Activated T-helper 2 cell treated with anti-CD3 and anti-CD28 coated beads, Interferon-gamma antibody, Interleukin-2, Interleukin-4, amounts not matched to agents 10 μg/mL and 5 μg/mL and 100 μg/mL, durations not matched to agents 14 hours and 24 hours and 36 hours (primary cell): ENCODE results near the gene PDYN. TPM values are rescaled to one million over a fixed set of nuclear protein-coding genes. Genes with fewer than 3 reads are reported as not detected.

Experiments used
- DNase-seq: peaks from one replicate; pipeline ENCODE4 v3.0.0; 2021; ENCODE audit warnings: low spot score
- H3K27ac Mint-ChIP-seq: one replicate; pipeline ENCODE4 v1.8.0; 2021; ENCODE audit warnings: mixed read lengths
- H3K27me3 Mint-ChIP-seq: one replicate; pipeline ENCODE4 v1.8.0; 2021; ENCODE audit warnings: low read depth, mixed read lengths
- H3K36me3 Mint-ChIP-seq: one replicate; pipeline ENCODE4 v1.8.0; 2021; ENCODE audit warnings: low read depth, mixed read lengths
- H3K4me1 Mint-ChIP-seq: one replicate; pipeline ENCODE4 v1.8.0; 2021; ENCODE audit warnings: low read depth, mixed read lengths
- H3K4me3 Mint-ChIP-seq: one replicate; pipeline ENCODE4 v1.8.0; 2021; ENCODE audit warnings: low read depth, mild to moderate bottlenecking, moderate library complexity, mixed read lengths
- H3K9me3 Mint-ChIP-seq: one replicate; pipeline ENCODE4 v1.8.0; 2021; ENCODE audit warnings: mixed read lengths
- intact Hi-C: fragments of 100-400 bp; cut with micrococcal nuclease; formaldehyde crosslinking; loops from one replicate; pipeline ENCODE4 v1.15.1; 2023
- total RNA-seq: library from RNA; stranded (reverse); gene quantifications from 2 replicates; pipeline ENCODE4 v1.2.3, GENCODE V29; 2022

PDYN gene
- total RNA-seq, 1 donor from 2014 or later, result not detected

DNA sequence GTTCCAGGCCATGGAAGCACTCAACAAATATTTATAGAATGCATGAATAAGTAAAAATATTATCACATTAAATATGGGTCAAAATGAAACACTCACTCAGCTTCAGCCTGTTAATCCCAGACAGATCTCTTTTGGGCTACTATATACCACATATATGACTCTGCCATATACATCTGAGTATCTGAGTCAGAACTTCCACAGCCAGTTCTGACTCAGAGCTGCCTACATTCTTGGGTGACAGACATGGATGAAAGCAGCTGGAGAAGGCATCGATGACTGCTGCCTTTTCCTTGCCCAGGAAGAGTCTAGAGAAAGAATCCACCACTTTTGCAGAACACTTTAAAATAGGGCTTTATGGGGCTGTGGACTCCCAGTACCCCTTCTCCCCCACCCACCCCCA, 11.5 kb upstream of the PDYN start:
- intact Hi-C loops, result no loop called here
- H3K36me3 Mint-ChIP-seq, result no peaks in the 10 kb centered on the region
- H3K9me3 Mint-ChIP-seq, result no peaks in the 10 kb centered on the region
- H3K4me1 Mint-ChIP-seq, result no peaks in the 10 kb centered on the region
- no peak overlapping the region for H3K4me3 Mint-ChIP-seq
- peaks cover 2% of the 10 kb centered on the region for H3K27me3 Mint-ChIP-seq
- no peak for DNase-seq
- no peak overlapping the region for H3K27ac Mint-ChIP-seq

DNA sequence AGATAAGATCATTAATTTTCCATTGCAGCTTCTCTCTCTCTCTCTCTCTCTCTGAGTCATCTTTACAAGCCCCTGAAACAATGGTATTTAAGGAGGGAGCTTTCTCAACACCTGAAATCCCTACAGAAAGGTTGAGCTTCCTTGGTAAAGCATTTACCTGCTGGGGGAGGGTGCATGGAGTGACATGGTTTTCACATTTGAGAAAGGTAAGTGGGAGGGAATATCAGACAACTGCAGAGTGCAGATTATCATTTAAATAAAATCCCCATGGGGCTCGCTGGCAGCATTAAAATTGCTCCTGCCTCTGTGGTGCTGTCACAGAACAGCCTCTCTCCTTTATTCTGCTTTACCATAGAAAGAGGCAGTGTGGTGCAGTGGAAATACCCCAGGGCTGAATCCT, 10.3 kb upstream of the PDYN start:
- H3K36me3 Mint-ChIP-seq, result no peaks in the 10 kb centered on the region
- H3K4me1 Mint-ChIP-seq, result no peaks in the 10 kb centered on the region
- intact Hi-C loops, result no loop called here
- no peak overlapping the region for H3K27ac Mint-ChIP-seq
- H3K27me3 Mint-ChIP-seq, result no peaks in the 10 kb centered on the region
- no peak for DNase-seq
- no peaks in the 10 kb centered on the region for H3K9me3 Mint-ChIP-seq
- no peak overlapping the region for H3K4me3 Mint-ChIP-seq

DNA sequence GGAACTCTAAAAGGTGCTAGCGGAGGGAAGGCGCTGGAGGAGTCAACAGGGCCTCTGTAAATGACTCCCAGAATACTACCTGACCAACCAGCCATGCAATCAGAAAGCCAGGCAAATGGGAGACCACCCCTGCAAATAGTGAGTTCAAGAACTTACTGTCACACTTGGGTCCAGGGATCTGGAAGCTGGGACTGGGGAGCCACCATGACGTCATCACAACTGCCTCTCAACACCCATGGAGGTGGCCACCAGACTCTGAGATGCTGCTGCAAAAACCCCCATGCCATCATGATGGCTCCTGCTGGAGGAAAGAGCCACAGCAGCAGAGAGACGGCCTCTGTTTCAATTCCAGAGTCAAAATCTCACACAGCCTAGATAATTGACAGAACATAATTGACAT, 8.5 kb upstream of the PDYN start:
- no peaks in the 10 kb centered on the region for H3K36me3 Mint-ChIP-seq
- no peak overlapping the region for H3K4me3 Mint-ChIP-seq
- no peak for DNase-seq
- intact Hi-C loops, result no loop called here
- no peaks in the 10 kb centered on the region for H3K27me3 Mint-ChIP-seq
- no peak overlapping the region for H3K27ac Mint-ChIP-seq
- no peaks in the 10 kb centered on the region for H3K9me3 Mint-ChIP-seq
- H3K4me1 Mint-ChIP-seq, result no peaks in the 10 kb centered on the region

DNA sequence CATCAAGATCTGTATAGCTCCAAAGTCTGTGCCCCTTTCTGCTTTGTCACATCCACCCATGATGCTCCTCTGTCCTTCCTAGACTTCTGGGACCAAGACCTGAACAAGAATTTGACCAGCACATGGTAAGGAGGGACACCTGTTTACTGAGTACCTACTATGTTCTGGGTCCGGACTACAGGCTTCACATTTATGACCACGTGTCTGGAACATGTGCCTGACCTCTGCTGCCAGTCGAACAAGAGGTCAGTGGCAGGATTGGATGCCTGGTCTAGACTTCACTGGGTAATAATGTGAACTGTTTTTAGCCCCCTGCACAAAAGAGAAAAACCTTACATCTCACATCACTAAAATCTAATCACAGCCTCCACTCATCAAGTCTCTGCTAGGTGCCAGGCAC, 7.3 kb upstream of the PDYN start:
- intact Hi-C loops, result no loop called here

DNA sequence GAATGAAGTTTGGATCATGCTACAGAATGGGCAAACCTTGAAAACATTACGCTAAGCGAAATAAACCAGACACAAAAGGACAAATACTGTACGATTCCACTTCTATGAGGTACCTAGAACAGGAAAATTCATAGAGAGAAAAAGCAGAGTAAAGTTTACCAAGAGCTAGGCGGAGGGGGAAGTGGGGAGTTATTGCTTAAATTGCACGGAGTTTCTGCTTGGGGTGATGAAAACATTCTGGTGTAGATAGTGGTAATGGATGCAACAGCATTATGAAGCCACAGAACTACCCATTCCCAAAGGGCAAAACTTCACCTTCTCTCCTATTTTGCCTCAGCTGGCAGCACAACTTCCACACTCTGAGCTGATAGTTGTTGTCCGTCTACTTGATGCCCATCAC, 6.4 kb upstream of the PDYN start:
- Mint-ChIP-seq H3K36me3 (no peaks in the 10 kb centered on the region), H3K4me1 (no peaks in the 10 kb centered on the region), H3K27me3 (no peaks in the 10 kb centered on the region), H3K27ac (no peak overlapping the region), H3K4me3 (no peak overlapping the region), H3K9me3 (no peaks in the 10 kb centered on the region)
- DNase-seq, result no peak
- intact Hi-C loops, result no loop called here

More for the DNA sequence above, 7.3 kb upstream of the PDYN start:
- Mint-ChIP-seq H3K27ac (no peak overlapping the region), H3K4me1 (no peaks in the 10 kb centered on the region), H3K36me3 (no peaks in the 10 kb centered on the region), H3K9me3 (no peaks in the 10 kb centered on the region), H3K4me3 (no peak overlapping the region), H3K27me3 (no peaks in the 10 kb centered on the region)
- DNase-seq, result no peak

DNA sequence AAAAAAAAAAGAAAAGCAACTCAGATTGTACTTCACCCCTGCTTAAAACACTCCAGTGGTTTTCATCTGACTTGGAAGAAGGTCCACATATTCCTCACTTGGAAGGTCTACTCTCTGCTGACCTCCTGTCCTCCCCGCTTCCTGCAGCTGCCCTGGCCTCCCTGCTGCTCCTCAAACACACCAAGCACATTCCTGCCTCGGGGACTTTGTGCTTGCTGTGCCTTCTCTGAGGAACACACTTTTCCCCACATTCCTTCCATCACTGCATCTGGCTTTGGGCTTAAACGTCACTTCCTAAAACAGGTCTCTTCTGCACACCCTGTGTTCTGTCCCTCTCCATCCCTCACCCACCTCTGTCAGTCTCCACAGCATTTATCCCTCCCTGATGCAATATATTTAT, 4.9 kb upstream of the PDYN start:
- peaks cover 5% of the 10 kb centered on the region for H3K27me3 Mint-ChIP-seq
- no peaks in the 10 kb centered on the region for H3K4me1 Mint-ChIP-seq
- no peaks in the 10 kb centered on the region for H3K36me3 Mint-ChIP-seq
- no peak overlapping the region for H3K4me3 Mint-ChIP-seq
- intact Hi-C loops, result no loop called here
- H3K9me3 Mint-ChIP-seq, result no peaks in the 10 kb centered on the region
- no peak overlapping the region for H3K27ac Mint-ChIP-seq
- no peak for DNase-seq

DNA sequence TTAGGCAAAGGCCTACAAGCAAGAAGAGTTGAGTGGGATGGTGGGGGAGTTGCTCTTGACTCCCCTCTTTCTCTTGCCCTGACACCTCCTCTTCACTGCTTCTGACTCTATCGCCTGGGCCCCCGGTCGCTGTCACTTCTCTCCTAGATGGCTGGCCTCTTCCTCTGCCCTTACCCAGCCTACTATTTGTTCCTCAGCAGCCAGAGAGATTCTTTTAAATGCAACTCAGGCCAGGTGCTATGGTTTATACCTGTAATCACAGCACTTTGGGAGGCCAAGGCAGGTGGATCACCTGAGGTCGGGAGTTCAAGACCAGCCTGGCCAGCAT, 4.3 kb upstream of the PDYN start:
- Mint-ChIP-seq H3K27me3 (peaks cover 8% of the 10 kb centered on the region), H3K4me3 (no peak overlapping the region), H3K4me1 (no peaks in the 10 kb centered on the region), H3K36me3 (no peaks in the 10 kb centered on the region), H3K27ac (no peak overlapping the region), H3K9me3 (no peaks in the 10 kb centered on the region)
- no peak for DNase-seq
- intact Hi-C loops, result no loop called here

DNA sequence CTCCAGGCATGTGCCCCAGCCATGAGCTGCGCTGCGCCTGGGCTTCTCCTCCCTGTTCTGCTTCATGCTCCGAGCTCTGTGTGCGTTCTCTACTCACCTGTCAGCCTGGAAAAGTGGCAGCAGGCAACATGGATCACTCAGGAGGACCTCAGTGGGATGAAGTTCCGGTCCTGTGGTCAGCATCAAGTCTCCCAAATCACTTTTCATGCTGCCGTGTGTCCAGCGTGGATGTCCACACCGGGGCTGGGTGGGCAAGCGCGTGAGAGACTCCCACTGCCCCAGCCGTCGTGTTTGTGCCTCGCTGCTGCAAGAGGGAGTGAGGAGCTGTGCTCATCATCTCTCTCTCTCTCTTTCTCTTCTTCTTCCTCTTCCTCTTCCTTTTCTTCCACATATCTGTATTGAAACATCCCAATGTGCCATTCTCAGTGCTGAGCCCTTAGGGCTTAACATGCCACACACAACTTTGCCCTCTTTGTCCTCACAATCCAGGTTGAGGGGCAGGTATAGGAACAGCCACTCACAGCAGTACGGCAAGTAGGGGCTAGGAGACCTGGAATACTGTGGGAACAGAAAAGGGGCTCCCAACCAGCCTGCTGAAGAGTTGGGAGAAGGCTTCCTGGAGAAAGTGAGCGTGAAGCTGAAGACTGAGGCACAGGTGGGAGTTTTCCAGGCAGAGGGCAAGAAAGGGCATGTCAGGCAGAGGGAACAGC, 3.8 kb upstream of the PDYN start:
- Mint-ChIP-seq H3K27ac (no peak overlapping the region), H3K9me3 (no peaks in the 10 kb centered on the region), H3K36me3 (no peaks in the 10 kb centered on the region), H3K27me3 (peaks cover 10% of the 10 kb centered on the region), H3K4me1 (no peaks in the 10 kb centered on the region), H3K4me3 (no peak overlapping the region)
- no peak for DNase-seq
- intact Hi-C loops, result no loop called here

DNA sequence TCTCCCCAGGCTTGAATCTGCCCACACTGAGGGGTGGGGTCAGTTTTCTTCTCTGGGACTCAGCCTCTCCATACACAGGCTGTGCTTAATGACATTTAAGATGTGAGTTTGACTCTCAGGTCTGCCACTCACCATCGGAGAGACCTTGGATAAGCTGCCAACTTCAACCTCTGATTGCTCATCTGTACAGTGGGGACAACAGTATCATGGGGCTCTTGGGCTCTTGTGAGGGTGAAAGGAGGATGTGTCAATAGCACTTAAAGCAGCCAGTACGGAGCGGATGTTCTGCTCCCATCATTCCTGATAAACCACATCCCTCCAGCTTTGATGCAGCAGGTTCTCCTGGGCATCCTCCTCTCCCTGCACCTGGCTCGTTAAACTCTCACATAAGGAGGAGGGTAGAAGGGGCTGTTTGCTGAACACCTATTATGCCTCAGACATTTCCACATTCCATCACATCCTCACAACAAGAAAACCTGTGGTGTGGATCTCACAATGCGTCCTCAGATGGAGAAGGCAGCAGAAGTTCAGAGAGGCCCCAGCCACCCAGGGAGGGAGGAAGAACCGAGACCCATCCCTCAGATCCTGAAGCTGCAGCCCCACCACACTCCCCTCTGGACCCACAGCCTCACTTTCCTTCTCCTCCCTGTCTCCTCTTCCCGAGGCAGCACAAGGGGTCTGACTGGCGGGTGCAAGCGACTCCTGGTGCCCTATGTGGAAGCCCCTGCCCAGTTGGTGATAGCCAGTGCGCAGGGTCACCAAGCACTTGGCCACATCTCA, 1.9 kb upstream of the PDYN start:
- DNase-seq, result no peak
- no peaks in the 10 kb centered on the region for H3K4me1 Mint-ChIP-seq
- peaks cover 11% of the 10 kb centered on the region for H3K27me3 Mint-ChIP-seq
- intact Hi-C loops, result no loop called here
- H3K27ac Mint-ChIP-seq, result no peak overlapping the region
- H3K9me3 Mint-ChIP-seq, result no peaks in the 10 kb centered on the region
- no peaks in the 10 kb centered on the region for H3K36me3 Mint-ChIP-seq
- H3K4me3 Mint-ChIP-seq, result no peak overlapping the region

DNA sequence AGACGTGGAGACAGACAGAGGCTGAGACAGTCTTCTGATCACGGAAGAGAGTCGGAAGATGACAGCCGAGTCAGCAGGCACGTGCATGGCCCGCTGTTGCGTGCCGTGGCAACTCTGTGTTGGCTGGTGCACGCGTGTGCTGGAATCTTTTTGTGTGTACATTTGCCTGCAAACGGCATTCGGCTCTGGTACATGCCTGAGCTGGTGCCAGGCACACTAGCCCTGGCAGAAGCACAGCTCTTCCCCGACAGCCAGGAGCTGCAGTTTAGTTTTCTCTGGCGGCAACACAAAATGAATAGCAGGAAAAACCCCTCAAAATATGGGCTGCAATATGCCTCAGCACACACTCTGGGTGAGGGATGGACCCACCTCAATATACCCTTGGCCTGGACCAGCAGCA, 769 bp upstream of the PDYN start:
- Mint-ChIP-seq H3K4me1 (no peaks in the 10 kb centered on the region), H3K4me3 (no peak overlapping the region), H3K9me3 (no peaks in the 10 kb centered on the region), H3K27ac (no peak overlapping the region), H3K36me3 (no peaks in the 10 kb centered on the region), H3K27me3 (peaks cover 15% of the 10 kb centered on the region)
- intact Hi-C loops, result no loop called here
- no peak for DNase-seq

DNA sequence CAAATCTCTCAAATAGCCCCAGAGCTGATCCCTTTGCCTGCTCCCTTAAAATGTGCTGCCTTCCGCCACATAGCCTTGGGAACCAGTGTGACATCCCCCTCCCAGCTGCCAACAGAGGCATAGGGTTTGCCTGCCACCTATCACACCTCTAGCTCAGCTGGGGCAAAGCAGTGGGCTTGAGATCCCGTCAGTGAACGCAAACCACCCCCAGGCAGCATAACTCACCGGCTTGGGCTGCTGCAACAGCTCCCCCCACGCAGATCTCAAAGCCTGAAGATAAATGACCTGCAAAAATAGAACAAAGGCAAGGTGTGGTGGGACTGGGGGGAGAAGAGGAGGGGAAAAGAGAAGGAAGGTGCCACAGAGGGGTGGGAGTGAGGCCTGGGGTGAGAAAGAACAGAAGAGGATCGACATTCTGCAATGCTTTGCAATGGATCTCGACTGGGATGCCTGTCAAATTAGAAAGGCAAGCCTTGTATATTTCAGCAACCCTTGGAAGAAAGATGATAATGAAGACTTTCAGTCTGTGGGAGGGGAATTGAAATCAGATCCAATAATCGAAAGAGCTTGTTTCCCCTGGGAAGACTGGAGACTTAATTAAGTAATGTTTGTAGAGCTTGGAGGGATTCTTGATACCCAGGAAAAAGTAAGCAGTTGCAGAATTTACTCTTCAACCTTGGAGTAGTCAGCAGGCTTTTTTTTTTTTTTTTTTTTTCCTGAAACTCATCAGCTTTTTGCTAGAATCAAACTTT, 1.3 kb downstream of the PDYN start:
- Mint-ChIP-seq H3K27ac (no peak overlapping the region), H3K4me3 (no peak overlapping the region), H3K36me3 (no peaks in the 10 kb centered on the region), H3K9me3 (no peaks in the 10 kb centered on the region), H3K27me3 (peaks cover 17% of the 10 kb centered on the region), H3K4me1 (no peaks in the 10 kb centered on the region)
- no peak for DNase-seq
- intact Hi-C loops, result no loop called here

DNA sequence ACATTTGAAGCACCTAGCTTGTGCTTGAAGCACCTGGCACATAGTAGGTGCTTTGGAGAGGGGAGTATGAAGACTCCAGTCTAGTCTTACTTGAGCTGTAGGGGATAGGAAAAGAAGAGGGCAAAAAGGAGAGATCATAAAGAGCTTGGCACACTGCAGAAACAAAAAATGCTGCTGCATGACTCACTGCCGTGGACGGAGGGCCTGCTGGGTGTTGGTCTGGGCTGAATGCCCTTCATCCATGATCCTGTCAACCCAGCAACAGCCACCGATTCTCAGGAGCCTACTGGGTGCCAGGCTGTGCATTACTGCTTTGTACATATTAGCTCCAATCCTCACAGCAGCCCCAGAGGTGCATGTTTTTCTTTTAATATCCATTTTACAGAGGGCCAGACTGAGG, 6.0 kb downstream of the PDYN start:
- no peak overlapping the region for H3K27ac Mint-ChIP-seq
- intact Hi-C loops, result no loop called here
- no peak overlapping the region for H3K4me3 Mint-ChIP-seq
- H3K36me3 Mint-ChIP-seq, result no peaks in the 10 kb centered on the region
- H3K9me3 Mint-ChIP-seq, result no peaks in the 10 kb centered on the region
- peaks cover 8% of the 10 kb centered on the region for H3K27me3 Mint-ChIP-seq
- H3K4me1 Mint-ChIP-seq, result no peaks in the 10 kb centered on the region
- DNase-seq, result no peak

DNA sequence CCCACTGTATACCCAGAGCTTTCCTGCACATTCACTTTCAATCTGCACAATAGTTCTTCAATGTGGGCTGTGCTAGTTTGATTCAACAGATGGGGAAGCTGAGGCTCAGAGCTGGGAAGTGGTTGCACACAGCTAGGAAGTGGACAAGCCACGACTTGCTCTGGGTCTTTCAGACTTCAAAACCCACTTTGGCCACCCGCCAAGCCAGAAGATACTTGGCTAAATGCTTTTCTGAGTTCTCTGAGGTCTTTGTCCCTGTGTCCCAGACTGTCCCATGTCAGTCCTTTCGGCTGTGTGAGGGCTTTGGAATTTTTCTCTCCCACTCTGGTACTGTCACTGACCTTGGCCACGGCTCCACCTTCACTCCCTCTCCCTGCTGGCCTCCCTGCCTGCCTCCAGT, 10.6 kb downstream of the PDYN start:
- Mint-ChIP-seq H3K36me3 (no peaks in the 10 kb centered on the region), H3K4me3 (no peak overlapping the region), H3K27ac (no peak overlapping the region), H3K4me1 (no peaks in the 10 kb centered on the region), H3K9me3 (no peaks in the 10 kb centered on the region), H3K27me3 (peaks cover 8% of the 10 kb centered on the region)
- no peak for DNase-seq
- intact Hi-C loops, result no loop called here
